ENCODE measurements around the gene HSDL2.

HSDL2 gene

DNA sequence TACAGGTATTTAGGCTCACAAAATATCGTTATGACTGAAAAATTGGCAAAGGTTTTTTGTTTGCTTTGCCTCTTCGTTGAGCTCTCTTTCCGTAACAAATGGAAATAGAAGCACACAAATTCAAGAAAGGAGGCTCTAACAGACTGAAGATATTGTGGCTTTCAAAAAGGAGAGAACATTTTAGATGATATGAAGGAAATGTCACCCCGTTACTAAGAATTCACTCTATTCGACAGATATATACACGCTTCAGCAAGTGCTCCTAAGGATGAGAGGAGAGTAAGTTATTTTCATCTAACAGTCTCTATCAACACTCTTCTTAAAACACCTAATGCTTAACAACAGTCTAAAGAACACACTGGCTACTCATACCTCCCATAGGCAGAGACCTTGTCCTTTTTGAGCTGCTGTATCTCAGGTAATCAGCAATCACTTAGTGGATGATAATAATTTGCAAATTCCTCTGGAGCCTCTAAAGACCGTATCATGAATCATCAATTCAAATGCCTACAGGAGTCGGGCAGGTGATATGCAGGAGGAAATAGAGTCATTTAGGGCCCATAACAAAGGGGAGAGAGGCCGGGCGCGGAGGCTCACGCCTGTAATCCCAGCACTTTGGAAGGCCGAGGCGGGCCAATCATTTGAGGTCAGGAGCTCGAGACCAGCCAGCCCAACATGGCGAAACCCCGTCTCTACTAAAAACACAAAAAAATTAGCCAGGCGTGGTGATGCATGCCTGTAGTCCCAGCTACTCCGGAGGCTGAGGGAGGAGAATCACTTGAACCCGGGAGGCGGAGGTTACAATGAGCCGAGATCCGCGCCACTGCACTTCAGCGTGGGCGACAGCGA, 1.4 kb upstream of the HSDL2 start:
- no peak for TF ChIP-seq CTCF (conservative IDR thresholded peaks at IDR 0.05; ENCODE audit: low read length)
- TF ChIP-seq EZH2phosphoT487 (IDR thresholded peaks at IDR 0.05; ENCODE audit: borderline replicate concordance): no peak
- H3K4me3 ChIP-seq (ENCODE audit: low read length, poor library complexity, severe bottlenecking): peak overlapping the region; percentile 100

DNA sequence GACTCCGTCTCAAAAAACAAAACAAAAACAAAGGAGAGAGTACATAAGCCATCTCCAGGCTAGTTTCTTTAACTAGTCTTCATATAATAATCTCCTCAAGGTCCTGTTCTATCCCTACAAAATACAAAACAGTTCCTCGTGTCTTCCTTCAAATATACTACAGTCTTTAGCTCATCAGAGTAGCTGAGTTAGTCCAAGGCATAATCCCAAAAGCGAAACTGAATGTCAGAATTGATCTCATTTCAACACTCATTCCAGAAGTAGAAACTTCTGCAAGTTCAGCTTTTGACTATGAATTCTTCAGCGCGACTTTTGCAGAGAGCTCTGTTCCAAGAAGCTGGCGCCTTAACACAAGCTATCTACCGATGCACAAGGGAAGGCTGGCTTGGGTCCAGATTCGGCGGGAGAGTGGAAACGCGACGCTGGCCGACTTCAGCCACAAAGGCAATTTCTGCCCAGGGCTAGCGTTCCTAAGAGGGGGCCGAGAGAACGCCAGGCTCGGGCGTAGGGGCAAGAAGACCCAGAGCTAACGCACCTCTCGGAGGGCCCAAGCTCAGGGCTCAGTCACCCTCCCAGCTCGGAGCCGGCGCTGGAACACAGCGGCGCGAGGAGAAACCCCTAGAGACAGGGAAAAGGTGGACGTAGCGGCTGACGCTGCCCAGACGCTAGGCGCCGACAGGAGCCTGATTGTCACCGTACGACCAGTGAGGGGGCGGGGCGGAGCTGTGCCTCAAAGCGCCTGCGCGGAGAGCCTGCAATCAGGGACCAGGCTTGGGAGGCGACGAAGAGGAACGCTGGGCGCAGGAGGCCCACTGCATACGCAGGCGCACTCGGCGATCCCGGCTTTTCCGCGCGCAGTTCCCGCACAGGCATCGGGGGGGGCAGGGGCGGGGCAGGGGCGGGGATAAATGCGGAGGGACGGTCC, 469 bp upstream of the HSDL2 start:
- Histone ChIP-seq H3K36me3 (ENCODE audit: insufficient read depth, low read length) (no peaks in the 10 kb centered on the region), H3K79me2 (ENCODE audit: insufficient read depth, low read length) (peaks cover 50% of the 10 kb centered on the region), H3K4me2 (ENCODE audit: low read depth, low read length, poor library complexity, severe bottlenecking) (peak overlapping the region; percentile 82), H3K27me3 (ENCODE audit: insufficient read depth, low read length, poor library complexity, severe bottlenecking) (no peaks in the 10 kb centered on the region), H3F3A (ENCODE audit: low read depth) (no peaks in the 10 kb centered on the region; the same call in 1 of the 2 replicates), H3K9me2 (replicated peaks; ENCODE audit: low read depth, low read length) (no peaks in the 10 kb centered on the region), H3K4me1 (ENCODE audit: insufficient read depth, low read length, poor library complexity, severe bottlenecking) (peaks cover 45% of the 10 kb centered on the region), H3K9ac (ENCODE audit: low read depth, low read length, poor library complexity, severe bottlenecking) (peak overlapping the region; percentile 98), H4K20me1 (ENCODE audit: insufficient read depth, low read length, poor library complexity, severe bottlenecking) (no peaks in the 10 kb centered on the region), H3K9me3 (ENCODE audit: insufficient read depth, low read depth, low read length) (no peaks in the 10 kb centered on the region), H3K4me3 (ENCODE audit: low read length, poor library complexity, severe bottlenecking) (peak overlapping the region; percentile 100), H2AFZ (ENCODE audit: low read length) (peak overlapping the region; percentile 99)
- TF ChIP-seq CTCF (conservative IDR thresholded peaks at IDR 0.05; ENCODE audit: low read length) (no peak), EZH2phosphoT487 (IDR thresholded peaks at IDR 0.05; ENCODE audit: borderline replicate concordance) (no peak)

More for the DNA sequence above, 1.4 kb upstream of the HSDL2 start:
- H3K36me3 ChIP-seq (ENCODE audit: insufficient read depth, low read length): no peaks in the 10 kb centered on the region
- no peaks in the 10 kb centered on the region for H3K9me3 ChIP-seq (ENCODE audit: insufficient read depth, low read depth, low read length)
- no peaks in the 10 kb centered on the region for H3K27me3 ChIP-seq (ENCODE audit: insufficient read depth, low read length, poor library complexity, severe bottlenecking)
- no peaks in the 10 kb centered on the region for H3K9me2 ChIP-seq (replicated peaks; ENCODE audit: low read depth, low read length)
- H4K20me1 ChIP-seq (ENCODE audit: insufficient read depth, low read length, poor library complexity, severe bottlenecking): no peaks in the 10 kb centered on the region
- H3K4me1 ChIP-seq (ENCODE audit: insufficient read depth, low read length, poor library complexity, severe bottlenecking): peaks cover 37% of the 10 kb centered on the region
- no peaks in the 10 kb centered on the region; the same call in 1 of the 2 replicates for H3F3A ChIP-seq (ENCODE audit: low read depth)
- H3K4me2 ChIP-seq (ENCODE audit: low read depth, low read length, poor library complexity, severe bottlenecking): peak overlapping the region; percentile 82
- peaks cover 44% of the 10 kb centered on the region for H3K79me2 ChIP-seq (ENCODE audit: insufficient read depth, low read length)
- H3K9ac ChIP-seq (ENCODE audit: low read depth, low read length, poor library complexity, severe bottlenecking): peak overlapping the region; percentile 98
- peak overlapping the region; percentile 99 for H2AFZ ChIP-seq (ENCODE audit: low read length)

- TF ChIP-seq EZH2phosphoT487 (IDR thresholded peaks at IDR 0.05; ENCODE audit: borderline replicate concordance) (no peak), CTCF (conservative IDR thresholded peaks at IDR 0.05; ENCODE audit: low read length) (no peak)
- no peaks in the 10 kb centered on the region; the same call in 1 of the 2 replicates for H3F3A ChIP-seq (ENCODE audit: low read depth)
- H3K9me2 ChIP-seq (replicated peaks; ENCODE audit: low read depth, low read length): no peaks in the 10 kb centered on the region
- no peaks in the 10 kb centered on the region for H3K27me3 ChIP-seq (ENCODE audit: insufficient read depth, low read length, poor library complexity, severe bottlenecking)
- no peaks in the 10 kb centered on the region for H4K20me1 ChIP-seq (ENCODE audit: insufficient read depth, low read length, poor library complexity, severe bottlenecking)
- peaks cover 51% of the 10 kb centered on the region for H3K4me1 ChIP-seq (ENCODE audit: insufficient read depth, low read length, poor library complexity, severe bottlenecking)
- H3K4me2 ChIP-seq (ENCODE audit: low read depth, low read length, poor library complexity, severe bottlenecking): peak overlapping the region; percentile 80
- H3K79me2 ChIP-seq (ENCODE audit: insufficient read depth, low read length): peaks cover 51% of the 10 kb centered on the region
- no peaks in the 10 kb centered on the region for H3K36me3 ChIP-seq (ENCODE audit: insufficient read depth, low read length)
- peak overlapping the region; percentile 95; the same call in 1 of the 2 replicates for H2AFZ ChIP-seq (ENCODE audit: low read length)
- H3K4me3 ChIP-seq (ENCODE audit: low read length, poor library complexity, severe bottlenecking): peak overlapping the region; percentile 100
- H3K9ac ChIP-seq (ENCODE audit: low read depth, low read length, poor library complexity, severe bottlenecking): peak overlapping the region; percentile 83
- no peaks in the 10 kb centered on the region for H3K9me3 ChIP-seq (ENCODE audit: insufficient read depth, low read depth, low read length)
Measured at GRCh38 chr9:112380825-112381221, 915 bp downstream of the HSDL2 start.

Data from Loucy (cell line).